ENCODE data around the gene TRAPPC12. TPM values are rescaled to one million over a fixed set of nuclear protein-coding genes. Genes with fewer than 3 reads are reported as not detected.

The TRAPPC12 gene
- total RNA-seq, 1 experiment from 2014 or later = 86.2 TPM

DNA sequence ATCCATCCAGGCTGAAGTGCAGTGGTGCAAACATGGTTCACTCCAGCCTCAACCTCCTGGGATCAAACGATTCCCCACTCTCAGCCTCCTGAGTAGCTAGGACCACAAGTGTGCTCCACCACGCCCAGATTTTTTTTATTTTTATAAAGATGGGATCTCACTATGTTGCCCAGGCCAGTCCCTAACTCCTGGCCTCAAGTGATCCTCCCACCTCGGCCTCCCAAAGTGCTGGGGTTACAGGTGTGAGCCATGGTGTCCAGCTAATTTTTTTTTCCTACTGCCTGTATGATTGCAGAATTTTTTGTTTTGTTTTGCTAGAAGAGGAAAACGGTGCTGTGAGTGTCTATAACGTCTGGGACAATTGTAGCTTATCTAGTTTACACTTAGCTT, 101.5 kb downstream of the TRAPPC12 start:
- no peaks in the 10 kb centered on the region for H3K9me2 ChIP-seq (replicated peaks; ENCODE audit: low read length)
- DNase-seq = no peak
- H3K9me3 ChIP-seq (ENCODE audit: low read length) = no peaks in the 10 kb centered on the region
- intact Hi-C loops (cut with micrococcal nuclease) = no loop called here
- BruUV-seq (replicated peaks) = no TSS peak
- H2AFZ ChIP-seq (ENCODE audit: low read length) = no peak overlapping the region
- H3K27ac ChIP-seq (ENCODE audit: low read length) = no peak overlapping the region
- no peak for TF ChIP-seq EZH2phosphoT487 (IDR thresholded peaks at IDR 0.05; ENCODE audit: borderline replicate concordance, low read length)
- TF ChIP-seq CTCF (conservative IDR thresholded peaks at IDR 0.05; ENCODE audit: low read depth, low read length) = no peak
- no peak for TF ChIP-seq EZH2 (IDR thresholded peaks at IDR 0.05; ENCODE audit: low read length, unreplicated experiment)
- ChIA-PET POLR2A (ENCODE audit: unreplicated experiment) (no interaction called here), CTCF (no interaction called here)
- H4K20me1 ChIP-seq (ENCODE audit: low read length) = no peaks in the 10 kb centered on the region
- H3K4me2 ChIP-seq (ENCODE audit: low read length) = no peak overlapping the region
- H3K79me2 ChIP-seq (ENCODE audit: low read length) = no peaks in the 10 kb centered on the region
- H3K36me3 ChIP-seq (ENCODE audit: low read depth, low read length) = peaks cover 14% of the 10 kb centered on the region; the same call in 1 of the 2 replicates
- no peaks in the 10 kb centered on the region for H3K4me1 ChIP-seq (ENCODE audit: insufficient read depth, low read length)
- no peak overlapping the region for H3K9ac ChIP-seq (ENCODE audit: low read length)
- ATAC-seq = no peak
- no peaks in the 10 kb centered on the region for H3K27me3 ChIP-seq (ENCODE audit: low read length)
- H3K4me3 ChIP-seq (ENCODE audit: low read length) = no peak overlapping the region
- H3F3A ChIP-seq (ENCODE audit: low read length, unreplicated experiment) = no peaks in the 10 kb centered on the region

DNA sequence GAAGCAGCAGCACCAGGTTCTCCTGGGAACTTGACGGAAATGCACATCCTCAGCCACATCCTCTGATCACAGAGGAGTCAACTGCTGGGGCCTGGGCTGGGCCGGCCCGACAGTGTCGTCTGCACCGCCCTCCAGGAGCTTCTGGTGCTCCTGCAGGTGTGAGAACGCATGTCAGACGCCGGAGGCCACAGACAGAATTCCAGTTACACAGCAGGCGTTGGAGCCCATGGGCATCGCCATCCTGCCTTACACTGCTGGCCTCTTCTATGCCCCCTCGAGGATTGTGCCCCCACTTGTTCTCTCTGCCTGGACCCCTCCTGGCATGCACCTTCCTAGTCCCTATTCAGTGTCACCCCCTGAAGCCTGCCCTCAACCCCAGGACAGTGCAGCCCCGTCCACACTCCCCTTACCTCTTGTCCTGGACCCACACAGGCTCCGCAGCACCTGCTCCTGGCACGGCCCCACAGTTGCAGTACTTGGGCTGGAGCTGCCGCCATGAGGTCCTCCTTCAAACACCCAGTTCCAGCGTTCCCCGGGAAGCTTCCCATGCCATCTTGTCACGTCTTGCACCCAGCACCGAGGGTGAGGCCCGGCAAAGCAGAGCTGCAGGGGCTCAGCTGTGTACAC, 102.4 kb downstream of the TRAPPC12 start:
- H3F3A ChIP-seq (ENCODE audit: low read length, unreplicated experiment) = no peaks in the 10 kb centered on the region
- ATAC-seq (no peak), DNase-seq (no peak)
- H3K9me2 ChIP-seq (replicated peaks; ENCODE audit: low read length) = no peaks in the 10 kb centered on the region
- no peak overlapping the region for H3K27ac ChIP-seq (ENCODE audit: low read length)
- H3K9ac ChIP-seq (ENCODE audit: low read length) = no peak overlapping the region
- no TSS peak for BruUV-seq (replicated peaks)
- POLR2A ChIA-PET (ENCODE audit: unreplicated experiment) = no interaction called here
- no peaks in the 10 kb centered on the region for H3K79me2 ChIP-seq (ENCODE audit: low read length)
- no peak overlapping the region for H3K4me2 ChIP-seq (ENCODE audit: low read length)
- H2AFZ ChIP-seq (ENCODE audit: low read length) = no peak overlapping the region
- H3K36me3 ChIP-seq (ENCODE audit: low read depth, low read length) = peaks cover 12% of the 10 kb centered on the region; the same call in 1 of the 2 replicates
- intact Hi-C loops (cut with micrococcal nuclease) = no loop called here
- no peaks in the 10 kb centered on the region for H3K4me1 ChIP-seq (ENCODE audit: insufficient read depth, low read length)
- H3K4me3 ChIP-seq (ENCODE audit: low read length) = no peak overlapping the region
- H4K20me1 ChIP-seq (ENCODE audit: low read length) = no peaks in the 10 kb centered on the region
- TF ChIP-seq EZH2 (IDR thresholded peaks at IDR 0.05; ENCODE audit: low read length, unreplicated experiment) (no peak), CTCF (conservative IDR thresholded peaks at IDR 0.05; ENCODE audit: low read depth, low read length) (no peak), EZH2phosphoT487 (IDR thresholded peaks at IDR 0.05; ENCODE audit: borderline replicate concordance, low read length) (no peak)
- no peaks in the 10 kb centered on the region for H3K9me3 ChIP-seq (ENCODE audit: low read length)
- H3K27me3 ChIP-seq (ENCODE audit: low read length) = no peaks in the 10 kb centered on the region
- CTCF ChIA-PET = no interaction called here

DNA sequence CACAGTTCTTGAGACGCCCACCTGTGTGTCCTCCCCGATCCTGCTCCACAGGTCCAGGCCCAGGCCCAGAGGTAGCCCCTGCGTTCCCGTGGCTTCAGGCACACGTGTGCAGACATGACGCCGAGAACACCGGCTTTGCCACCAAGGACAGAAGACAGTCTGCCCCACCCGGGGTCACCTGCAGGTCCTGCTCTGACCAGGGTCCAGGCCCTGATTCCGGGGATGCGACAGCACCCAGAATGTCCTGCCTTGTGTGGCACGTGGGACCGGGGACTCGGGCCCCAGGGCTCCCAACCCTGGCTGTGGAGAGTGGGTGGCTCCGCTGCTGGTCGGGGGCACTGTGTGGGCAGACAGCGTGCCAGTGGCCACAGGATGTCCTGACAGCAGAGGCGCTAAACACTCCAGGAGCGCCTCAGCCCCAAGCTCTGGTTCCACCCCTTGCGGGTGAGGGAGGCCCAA, 102.9 kb downstream of the TRAPPC12 start:
- no peak overlapping the region for H2AFZ ChIP-seq (ENCODE audit: low read length)
- DNase-seq (no peak), ATAC-seq (no peak)
- no peaks in the 10 kb centered on the region for H3F3A ChIP-seq (ENCODE audit: low read length, unreplicated experiment)
- no peak overlapping the region for H3K4me2 ChIP-seq (ENCODE audit: low read length)
- H3K27me3 ChIP-seq (ENCODE audit: low read length) = no peaks in the 10 kb centered on the region
- no peak overlapping the region for H3K9ac ChIP-seq (ENCODE audit: low read length)
- intact Hi-C loops (cut with micrococcal nuclease) = no loop called here
- no peaks in the 10 kb centered on the region for H3K4me1 ChIP-seq (ENCODE audit: insufficient read depth, low read length)
- CTCF ChIA-PET = no interaction called here
- H3K79me2 ChIP-seq (ENCODE audit: low read length) = no peaks in the 10 kb centered on the region
- no TSS peak for BruUV-seq (replicated peaks)
- H4K20me1 ChIP-seq (ENCODE audit: low read length) = no peaks in the 10 kb centered on the region
- no peaks in the 10 kb centered on the region for H3K9me3 ChIP-seq (ENCODE audit: low read length)
- no peak overlapping the region for H3K4me3 ChIP-seq (ENCODE audit: low read length)
- POLR2A ChIA-PET (ENCODE audit: unreplicated experiment) = interaction anchor here (0.6 kb wide), 1 partner anchor 1601 kb away, joined by 4 read pairs; no protein-coding TSS in a partner anchor
- no peak overlapping the region for H3K27ac ChIP-seq (ENCODE audit: low read length)
- no peak for TF ChIP-seq CTCF (conservative IDR thresholded peaks at IDR 0.05; ENCODE audit: low read depth, low read length)
- no peak for TF ChIP-seq EZH2 (IDR thresholded peaks at IDR 0.05; ENCODE audit: low read length, unreplicated experiment)
- TF ChIP-seq EZH2phosphoT487 (IDR thresholded peaks at IDR 0.05; ENCODE audit: borderline replicate concordance, low read length) = no peak
- H3K9me2 ChIP-seq (replicated peaks; ENCODE audit: low read length) = no peaks in the 10 kb centered on the region
- H3K36me3 ChIP-seq (ENCODE audit: low read depth, low read length) = peaks cover 8% of the 10 kb centered on the region; the same call in 1 of the 2 replicates

Data from PC-3 (cell line).